AG04450 (cell line): Measurements from ENCODE around the gene NCOA3. TPM values are rescaled to one million over a fixed set of nuclear protein-coding genes. Genes with fewer than 3 reads are reported as not detected.

ENCODE experiments used
- CTCF ChIA-PET: fragments of 300-600, 350-600 bp; formaldehyde crosslinking; extraction: SDS; loops from one replicate; lab custom pipeline; 2022; ENCODE audit warnings: antibody characterized with exemption, inconsistent platforms; lab: Charles Lee
- POLR2A ChIA-PET: fragments of 350-600 bp; formaldehyde crosslinking; extraction: SDS; loops from one replicate; lab custom pipeline; 2021; ENCODE audit warnings: antibody characterized with exemption, inconsistent platforms; lab: Yijun Ruan, JAX
- DNase-seq: peaks from one replicate; pipeline ENCODE4 v3.0.0-alpha.2; 2011; ENCODE audit warnings: low read depth, low spot score
- H3K27ac ChIP-seq: one replicate; pipeline ENCODE4 v1.5.1; 2012; ENCODE audit warnings: low read depth, low read length, control low read depth
- H3K27me3 ChIP-seq: one replicate; pipeline ENCODE4 v1.6.0; 2012; ENCODE audit warnings: low read length; ENCODE audit not compliant: control insufficient read depth, insufficient read depth
- H3K4me3 ChIP-seq: 2 replicates; pipeline ENCODE4 v1.5.1; 2011; ENCODE audit warnings: mild to moderate bottlenecking, low read depth, low read length, control low read depth
- H3K9me3 ChIP-seq: 2 replicates; pipeline ENCODE4 v1.5.1; 2012; ENCODE audit warnings: low read length; ENCODE audit not compliant: control insufficient read depth, insufficient read depth
- polyA plus RNA-seq: library from polyadenylated mRNA; depleted of rRNA; stranded (reverse); fragments of >200 nt; gene quantifications from 2 replicates; pipeline ENCODE4 v1.2.3, GENCODE V29; 2011
- TF ChIP-seq, protein P1 (sequence below): IDR thresholded peaks from 2 replicates; pipeline ENCODE4 v1.5.1; 2011; ENCODE audit warnings: low read depth, low read length, control low read depth, inconsistent platforms

The NCOA3 gene
- polyA plus RNA-seq, 1 experiment, result 25.4 TPM

DNA sequence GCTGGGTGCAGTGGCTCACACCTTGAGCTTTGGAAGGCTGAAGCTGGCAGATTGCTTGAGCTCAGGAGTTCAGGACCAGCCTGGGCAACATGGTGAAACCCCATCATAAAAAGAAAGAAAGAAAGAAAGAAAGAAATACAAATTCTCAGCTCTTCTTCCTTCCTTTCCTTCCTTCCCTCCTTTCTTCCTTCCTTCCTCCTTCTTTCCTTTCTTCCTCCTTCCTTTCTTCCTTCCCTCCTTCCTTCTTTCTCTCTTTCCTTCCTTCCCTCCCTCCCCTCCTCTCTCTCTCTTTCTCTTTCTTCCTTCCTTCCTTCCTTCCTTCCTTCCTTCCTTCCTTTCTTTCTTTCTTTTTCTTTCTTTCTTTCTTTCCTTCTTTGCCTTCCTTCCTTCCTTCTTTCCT, 21.0 kb upstream of the NCOA3 start:
- no peak overlapping the region for H3K4me3 ChIP-seq
- no peak overlapping the region for H3K27ac ChIP-seq
- ChIA-PET POLR2A (no interaction called here), CTCF (no interaction called here)
- peaks cover 4% of the 10 kb centered on the region for H3K27me3 ChIP-seq
- TF ChIP-seq, protein P1, sequence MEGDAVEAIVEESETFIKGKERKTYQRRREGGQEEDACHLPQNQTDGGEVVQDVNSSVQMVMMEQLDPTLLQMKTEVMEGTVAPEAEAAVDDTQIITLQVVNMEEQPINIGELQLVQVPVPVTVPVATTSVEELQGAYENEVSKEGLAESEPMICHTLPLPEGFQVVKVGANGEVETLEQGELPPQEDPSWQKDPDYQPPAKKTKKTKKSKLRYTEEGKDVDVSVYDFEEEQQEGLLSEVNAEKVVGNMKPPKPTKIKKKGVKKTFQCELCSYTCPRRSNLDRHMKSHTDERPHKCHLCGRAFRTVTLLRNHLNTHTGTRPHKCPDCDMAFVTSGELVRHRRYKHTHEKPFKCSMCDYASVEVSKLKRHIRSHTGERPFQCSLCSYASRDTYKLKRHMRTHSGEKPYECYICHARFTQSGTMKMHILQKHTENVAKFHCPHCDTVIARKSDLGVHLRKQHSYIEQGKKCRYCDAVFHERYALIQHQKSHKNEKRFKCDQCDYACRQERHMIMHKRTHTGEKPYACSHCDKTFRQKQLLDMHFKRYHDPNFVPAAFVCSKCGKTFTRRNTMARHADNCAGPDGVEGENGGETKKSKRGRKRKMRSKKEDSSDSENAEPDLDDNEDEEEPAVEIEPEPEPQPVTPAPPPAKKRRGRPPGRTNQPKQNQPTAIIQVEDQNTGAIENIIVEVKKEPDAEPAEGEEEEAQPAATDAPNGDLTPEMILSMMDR, result no peak
- no peak for DNase-seq
- H3K9me3 ChIP-seq, result no peaks in the 10 kb centered on the region

DNA sequence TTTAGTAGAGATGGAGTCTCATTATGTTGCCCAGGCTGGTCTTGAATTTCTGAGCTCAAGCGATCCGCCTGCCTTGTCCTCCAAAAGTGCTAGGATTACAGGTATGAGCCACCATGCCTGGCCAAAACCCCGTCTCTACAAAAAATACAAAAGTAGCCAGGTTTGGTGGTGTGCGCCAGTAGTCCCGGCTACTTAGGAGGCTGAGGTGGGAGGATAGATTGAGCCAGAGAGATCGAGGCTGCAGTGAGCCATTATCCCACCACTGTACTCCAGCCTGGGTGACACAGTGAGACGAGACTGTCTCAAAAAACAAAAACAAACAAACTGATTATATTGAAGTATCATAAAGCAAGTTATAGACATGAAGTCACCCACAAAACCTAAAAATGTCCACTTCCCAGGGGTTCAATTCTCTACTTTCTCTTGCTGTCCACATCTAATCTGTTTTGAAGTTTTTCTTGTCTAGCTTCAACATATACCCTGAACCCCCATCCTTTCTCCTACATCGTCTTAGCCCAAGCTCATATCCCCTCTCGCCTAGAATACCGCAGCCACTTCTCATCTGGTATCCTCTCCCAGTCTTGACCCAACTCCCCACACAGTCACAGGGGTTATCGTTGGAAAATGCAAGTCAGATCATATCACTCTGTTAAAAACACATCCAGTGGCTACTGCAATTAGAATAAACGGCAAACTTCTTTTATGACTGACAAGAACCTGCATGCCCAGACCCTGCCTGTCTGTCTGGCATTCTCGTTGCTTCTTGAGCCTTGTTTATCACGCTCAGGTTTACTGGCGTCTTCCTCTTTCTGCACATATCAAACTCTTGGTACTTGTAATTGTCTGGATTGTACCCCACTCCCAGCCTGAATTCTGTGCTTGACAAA, 20.1 kb upstream of the NCOA3 start:
- Histone ChIP-seq H3K27ac (no peak overlapping the region), H3K27me3 (peaks cover 4% of the 10 kb centered on the region), H3K4me3 (no peak overlapping the region), H3K9me3 (no peaks in the 10 kb centered on the region)
- ChIA-PET POLR2A (no interaction called here), CTCF (no interaction called here)
- DNase-seq, result no peak
- TF ChIP-seq, protein P1, result no peak

DNA sequence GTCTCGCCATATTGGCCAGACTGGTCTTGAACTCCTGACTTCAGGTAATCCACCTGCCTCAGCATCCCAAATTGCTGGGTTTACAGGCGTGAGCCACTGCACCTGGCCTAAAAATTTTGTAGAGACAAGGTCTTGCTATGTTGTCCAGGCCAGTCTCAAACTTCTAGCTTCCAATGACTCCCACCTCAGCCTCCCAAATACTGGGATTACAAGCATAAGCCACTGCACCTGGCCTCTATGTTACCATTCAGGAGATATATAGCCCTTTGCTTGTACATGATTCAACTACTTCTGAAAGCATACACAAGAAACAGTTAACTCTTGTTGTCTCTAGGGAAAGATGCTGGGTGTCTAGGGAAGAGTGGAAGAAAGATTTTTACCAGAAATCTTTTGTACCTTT, 19.0 kb upstream of the NCOA3 start:
- POLR2A ChIA-PET, result no interaction called here
- CTCF ChIA-PET, result no interaction called here
- Histone ChIP-seq H3K27ac (no peak overlapping the region), H3K9me3 (no peaks in the 10 kb centered on the region), H3K4me3 (no peak overlapping the region), H3K27me3 (peaks cover 4% of the 10 kb centered on the region)
- no peak for DNase-seq
- TF ChIP-seq, protein P1, result no peak

DNA sequence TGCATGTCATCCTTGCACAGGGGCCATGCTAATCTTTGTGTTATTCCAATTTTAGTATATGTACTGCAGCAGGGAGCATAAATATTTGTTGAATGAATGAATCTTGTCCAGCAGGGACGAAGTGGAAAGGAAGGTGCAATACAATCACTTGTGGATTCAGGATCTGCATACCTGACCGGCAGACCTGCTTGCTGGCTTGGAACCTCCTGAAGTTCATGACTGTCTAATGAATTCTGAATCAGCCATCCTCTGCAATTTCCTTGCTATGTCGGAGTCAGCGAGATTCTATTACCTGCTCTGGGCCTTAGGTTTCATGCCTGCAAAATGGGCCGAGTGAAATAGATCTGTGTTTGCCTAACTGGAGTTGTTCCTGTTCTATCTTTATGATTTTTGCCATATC, 17.4 kb upstream of the NCOA3 start:
- H3K4me3 ChIP-seq, result no peak overlapping the region
- H3K27me3 ChIP-seq, result peaks cover 4% of the 10 kb centered on the region
- CTCF ChIA-PET, result no interaction called here
- POLR2A ChIA-PET, result interaction anchor here (0.6 kb wide), 1 partner anchor 1585 kb away, joined by 6 read pairs; no protein-coding TSS in a partner anchor
- TF ChIP-seq, protein P1, result no peak
- H3K9me3 ChIP-seq, result no peaks in the 10 kb centered on the region
- no peak overlapping the region for H3K27ac ChIP-seq
- no peak for DNase-seq

DNA sequence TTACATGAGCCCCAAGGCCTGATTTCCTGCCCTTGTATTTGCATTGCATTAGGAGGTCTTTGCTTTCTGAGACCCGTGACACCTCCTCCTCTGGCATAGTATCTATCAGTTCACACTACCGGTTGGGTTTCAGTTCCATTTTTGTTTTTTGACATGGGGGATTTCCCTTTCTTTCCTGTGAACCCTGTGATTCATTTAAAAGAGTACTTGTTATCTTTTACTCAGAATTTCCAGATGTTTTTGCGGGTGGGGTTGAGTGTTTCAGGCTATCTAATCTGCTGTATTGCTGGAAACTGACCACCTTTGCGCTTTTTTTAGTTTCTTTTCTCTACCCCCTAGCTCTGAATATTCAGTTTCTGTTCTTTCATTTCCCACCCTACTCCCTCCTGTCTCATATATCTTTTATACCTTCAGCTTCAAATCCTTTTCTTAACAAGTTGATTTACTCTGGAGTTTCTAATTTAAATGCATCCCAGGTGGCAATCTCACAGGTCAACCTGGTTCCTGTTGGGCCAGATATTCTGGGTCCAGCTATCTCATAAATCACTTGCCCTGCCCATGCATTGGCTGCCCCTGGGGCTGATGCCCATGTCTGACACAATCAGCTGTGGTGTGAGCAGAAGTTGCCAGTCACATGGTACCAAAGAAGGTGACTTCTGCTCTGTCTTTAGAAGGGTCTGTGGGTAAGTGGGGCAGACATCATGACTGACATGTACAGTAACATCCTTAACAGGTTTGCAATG, 14.3 kb upstream of the NCOA3 start:
- Histone ChIP-seq H3K9me3 (no peaks in the 10 kb centered on the region), H3K4me3 (no peak overlapping the region), H3K27ac (no peak overlapping the region), H3K27me3 (no peaks in the 10 kb centered on the region)
- no peak for DNase-seq
- ChIA-PET POLR2A (no interaction called here), CTCF (interaction anchor here (0.6 kb wide), 1 partner anchor 10 kb away, joined by 6 read pairs; no protein-coding TSS in a partner anchor)
- TF ChIP-seq, protein P1, result no peak
